ENCODE measurements around the gene PAPPA. TPM values are rescaled to one million over a fixed set of nuclear protein-coding genes. Genes with fewer than 3 reads are reported as not detected.

The PAPPA gene
- polyA plus RNA-seq, 1 of the 3 experiments (the other 2 are of a cell fraction), result 44.5 TPM

DNA sequence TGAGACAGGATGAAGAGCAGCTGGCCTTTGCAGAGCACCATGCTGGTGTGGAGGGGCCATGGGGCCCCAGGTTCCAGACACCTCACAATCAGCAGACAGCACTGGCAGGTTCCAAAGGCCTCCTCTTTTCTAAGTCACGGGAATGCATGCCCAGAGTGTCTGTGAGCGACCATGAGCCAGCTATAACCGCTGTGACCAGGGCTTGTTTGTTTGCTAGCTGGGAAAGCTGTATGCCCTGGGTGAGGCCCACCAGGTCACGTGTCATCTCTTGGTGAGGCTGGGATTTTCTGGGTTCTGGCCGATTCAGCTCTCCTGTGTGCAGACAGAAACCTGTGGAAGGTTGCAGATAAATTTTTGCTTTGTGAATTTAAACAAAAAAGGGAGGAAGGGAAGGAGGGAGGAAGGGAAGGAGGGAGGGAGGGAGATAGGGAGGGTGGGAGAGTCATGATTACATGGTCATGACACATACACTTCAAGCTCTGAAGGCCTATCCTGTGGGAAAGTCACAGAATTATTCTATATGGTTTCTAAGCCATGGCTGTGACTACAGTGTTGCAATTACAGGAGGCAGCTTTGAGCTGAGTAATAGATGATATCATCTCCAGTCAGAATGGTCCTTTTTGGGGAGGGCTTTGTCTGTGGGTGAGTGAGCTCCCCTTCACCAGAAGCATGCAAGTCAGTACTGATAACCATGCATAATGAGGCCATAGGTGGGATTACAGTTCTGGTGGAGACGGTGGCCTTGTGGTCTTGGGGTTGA lies 37.2 kb downstream of the PAPPA start:
- Histone ChIP-seq H3K79me2 (ENCODE audit: insufficient read depth) (peaks cover 97% of the 10 kb centered on the region), H3K9me3 (no peaks in the 10 kb centered on the region), H3K27me3 (ENCODE audit: insufficient read depth) (no peaks in the 10 kb centered on the region), H3K9ac (peak overlapping the region; percentile 38; the same call in 1 of the 2 replicates), H3F3A (replicated peaks; ENCODE audit: insufficient read depth) (peaks cover 44% of the 10 kb centered on the region), H3K4me2 (no peak overlapping the region; the same call in 1 of the 2 replicates), H3K36me3 (replicated peaks in 1 of 2; ENCODE audit: control insufficient read depth in 1 of 2, insufficient read depth in 2 of 2, low read length in 1 of 2) (peaks cover 18 to 67% of the 10 kb centered on the region in 2 experiments), H3K9me2 (no peaks in the 10 kb centered on the region), H3K4me1 (ENCODE audit: control insufficient read depth in 1 of 2, insufficient read depth in 2 of 2, low read depth in 1 of 2, low read length in 1 of 2) (peaks cover 0 to 47% of the 10 kb centered on the region in 2 experiments; a peak in 2 of 4 replicates), H2AFZ (ENCODE audit: low read depth) (no peak overlapping the region), H3K4me3 (ENCODE audit: low read depth in 2 of 2, low read length in 1 of 2) (no peak overlapping the region), H4K20me1 (ENCODE audit: insufficient read depth) (peaks cover 68% of the 10 kb centered on the region), H3K27ac (ENCODE audit: low read depth in 2 of 2, low read length in 1 of 2) (peak overlapping the region in 1 of 2 experiments; percentile 87; a peak in 2 of 4 replicates)
- no peak for DNase-seq
- ChIA-PET CTCF (interaction anchor here (0.7 kb wide), 1 partner anchor 381 kb away, joined by 3 read pairs; no protein-coding TSS in a partner anchor), POLR2A (no interaction called here)
- TF ChIP-seq FOSL2 (IDR thresholded peaks at IDR 0.05; ENCODE audit: borderline replicate concordance, low read depth) (peak; percentile 73), JUND (IDR thresholded peaks at IDR 0.05) (peak; percentile 31; the same call in 1 of the 2 replicates), TCF12 (IDR thresholded peaks at IDR 0.05) (peak; percentile 28; the same call in 1 of the 2 replicates), NRF1 (IDR thresholded peaks at IDR 0.05; ENCODE audit: low read depth, low read length) (no peak), TAF1 (IDR thresholded peaks at IDR 0.05; ENCODE audit: borderline replicate concordance, low read depth, low read length) (no peak)
- TF ChIP-seq, protein P1, sequence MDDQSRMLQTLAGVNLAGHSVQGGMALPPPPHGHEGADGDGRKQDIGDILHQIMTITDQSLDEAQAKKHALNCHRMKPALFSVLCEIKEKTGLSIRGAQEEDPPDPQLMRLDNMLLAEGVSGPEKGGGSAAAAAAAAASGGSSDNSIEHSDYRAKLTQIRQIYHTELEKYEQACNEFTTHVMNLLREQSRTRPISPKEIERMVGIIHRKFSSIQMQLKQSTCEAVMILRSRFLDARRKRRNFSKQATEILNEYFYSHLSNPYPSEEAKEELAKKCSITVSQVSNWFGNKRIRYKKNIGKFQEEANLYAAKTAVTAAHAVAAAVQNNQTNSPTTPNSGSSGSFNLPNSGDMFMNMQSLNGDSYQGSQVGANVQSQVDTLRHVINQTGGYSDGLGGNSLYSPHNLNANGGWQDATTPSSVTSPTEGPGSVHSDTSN (IDR thresholded peaks at IDR 0.05), result peak; percentile 37
- TF ChIP-seq, protein P2, sequence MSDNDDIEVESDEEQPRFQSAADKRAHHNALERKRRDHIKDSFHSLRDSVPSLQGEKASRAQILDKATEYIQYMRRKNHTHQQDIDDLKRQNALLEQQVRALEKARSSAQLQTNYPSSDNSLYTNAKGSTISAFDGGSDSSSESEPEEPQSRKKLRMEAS (IDR thresholded peaks at IDR 0.05; ENCODE audit: low read depth), result no peak
- TF ChIP-seq, protein P3, sequence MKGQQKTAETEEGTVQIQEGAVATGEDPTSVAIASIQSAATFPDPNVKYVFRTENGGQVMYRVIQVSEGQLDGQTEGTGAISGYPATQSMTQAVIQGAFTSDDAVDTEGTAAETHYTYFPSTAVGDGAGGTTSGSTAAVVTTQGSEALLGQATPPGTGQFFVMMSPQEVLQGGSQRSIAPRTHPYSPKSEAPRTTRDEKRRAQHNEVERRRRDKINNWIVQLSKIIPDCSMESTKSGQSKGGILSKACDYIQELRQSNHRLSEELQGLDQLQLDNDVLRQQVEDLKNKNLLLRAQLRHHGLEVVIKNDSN (IDR thresholded peaks at IDR 0.05; ENCODE audit: borderline replicate concordance, low read depth), result 0 out of 2 replicates have a peak, but pooled peaks have one; percentile 19
- 76% methylated on average over 6 of the region's 6 CpGs for WGBS (ENCODE audit: low lambda C conversion rate)

DNA sequence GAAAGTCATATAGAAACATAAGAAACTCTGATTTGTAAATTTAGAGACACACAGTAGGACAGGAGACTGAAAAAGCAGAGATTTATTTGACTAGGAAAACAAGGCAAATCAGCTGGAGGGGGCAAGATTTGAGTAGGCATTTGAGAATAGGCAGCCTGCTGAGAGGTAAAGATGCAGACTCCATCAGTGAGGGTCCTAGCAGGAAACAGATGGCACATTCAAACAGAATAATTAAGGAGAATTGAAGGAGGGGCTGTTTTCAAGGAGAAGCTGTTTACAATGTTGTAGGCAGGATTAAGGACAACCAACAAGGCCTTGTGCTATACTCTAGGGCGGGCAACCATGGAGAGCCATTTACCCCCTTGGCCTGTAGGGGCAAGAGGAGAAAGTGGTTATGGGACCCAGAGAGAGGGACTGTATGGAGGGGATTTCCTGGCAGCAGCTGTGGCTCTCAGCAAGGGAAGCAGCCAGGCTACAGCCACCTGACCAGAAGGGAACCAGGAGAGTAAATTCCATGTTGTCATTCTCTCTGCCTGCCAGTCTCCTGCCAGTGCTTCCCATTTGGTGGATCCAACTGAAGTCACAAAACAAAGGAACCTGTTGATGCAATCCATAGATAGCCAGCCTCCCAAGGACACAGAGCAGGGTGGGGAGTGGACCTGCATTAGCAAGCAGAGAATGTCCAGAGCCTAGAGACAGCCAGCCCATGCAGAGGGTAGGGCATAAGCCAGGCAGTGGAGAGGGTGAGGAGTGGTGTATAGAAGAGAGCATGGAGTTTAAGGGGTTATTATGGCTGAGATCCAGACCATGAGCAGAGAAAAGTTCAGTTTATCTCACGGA lies 38.2 kb downstream of the PAPPA start:
- Histone ChIP-seq H4K20me1 (ENCODE audit: insufficient read depth) (peaks cover 72% of the 10 kb centered on the region), H3K4me3 (ENCODE audit: low read depth in 2 of 2, low read length in 1 of 2) (no peak overlapping the region), H3K36me3 (replicated peaks in 1 of 2; ENCODE audit: control insufficient read depth in 1 of 2, insufficient read depth in 2 of 2, low read length in 1 of 2) (peaks cover 18 to 61% of the 10 kb centered on the region in 2 experiments), H3K4me2 (no peak overlapping the region), H3F3A (replicated peaks; ENCODE audit: insufficient read depth) (peaks cover 43% of the 10 kb centered on the region), H3K4me1 (ENCODE audit: control insufficient read depth in 1 of 2, insufficient read depth in 2 of 2, low read depth in 1 of 2, low read length in 1 of 2) (peaks cover 0 to 47% of the 10 kb centered on the region in 2 experiments; a peak in 2 of 4 replicates), H3K79me2 (ENCODE audit: insufficient read depth) (peaks cover 98% of the 10 kb centered on the region), H3K9me3 (no peaks in the 10 kb centered on the region), H2AFZ (ENCODE audit: low read depth) (no peak overlapping the region), H3K27ac (ENCODE audit: low read depth in 2 of 2, low read length in 1 of 2) (peak overlapping the region in 1 of 2 experiments; percentile 87; a peak in 2 of 4 replicates), H3K9ac (peak overlapping the region; percentile 38; the same call in 1 of the 2 replicates), H3K27me3 (ENCODE audit: insufficient read depth) (no peaks in the 10 kb centered on the region), H3K9me2 (no peaks in the 10 kb centered on the region)
- CTCF ChIA-PET, result no interaction called here
- WGBS (ENCODE audit: low lambda C conversion rate), result 86% methylated on average over 2 of the region's 2 CpGs
- TF ChIP-seq, protein P4, sequence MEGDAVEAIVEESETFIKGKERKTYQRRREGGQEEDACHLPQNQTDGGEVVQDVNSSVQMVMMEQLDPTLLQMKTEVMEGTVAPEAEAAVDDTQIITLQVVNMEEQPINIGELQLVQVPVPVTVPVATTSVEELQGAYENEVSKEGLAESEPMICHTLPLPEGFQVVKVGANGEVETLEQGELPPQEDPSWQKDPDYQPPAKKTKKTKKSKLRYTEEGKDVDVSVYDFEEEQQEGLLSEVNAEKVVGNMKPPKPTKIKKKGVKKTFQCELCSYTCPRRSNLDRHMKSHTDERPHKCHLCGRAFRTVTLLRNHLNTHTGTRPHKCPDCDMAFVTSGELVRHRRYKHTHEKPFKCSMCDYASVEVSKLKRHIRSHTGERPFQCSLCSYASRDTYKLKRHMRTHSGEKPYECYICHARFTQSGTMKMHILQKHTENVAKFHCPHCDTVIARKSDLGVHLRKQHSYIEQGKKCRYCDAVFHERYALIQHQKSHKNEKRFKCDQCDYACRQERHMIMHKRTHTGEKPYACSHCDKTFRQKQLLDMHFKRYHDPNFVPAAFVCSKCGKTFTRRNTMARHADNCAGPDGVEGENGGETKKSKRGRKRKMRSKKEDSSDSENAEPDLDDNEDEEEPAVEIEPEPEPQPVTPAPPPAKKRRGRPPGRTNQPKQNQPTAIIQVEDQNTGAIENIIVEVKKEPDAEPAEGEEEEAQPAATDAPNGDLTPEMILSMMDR (IDR thresholded peaks at IDR 0.05), result 0 out of 2 replicates have a peak, but pooled peaks have one; percentile 7
- TF ChIP-seq TCF12 (IDR thresholded peaks at IDR 0.05), result no peak
- no peak for DNase-seq
- POLR2A ChIA-PET, result no interaction called here
